HS-5 (cell line): ENCODE measurements around the gene CDK15.

Experiments
- DNase-seq: peaks from one replicate; pipeline ENCODE4 v3.0.0-alpha.2; 2012; ENCODE audit warnings: low read depth

CDK15 gene

GRCh38 chr2:201866643-201867473 lies 60.5 kb downstream of the CDK15 start:
- no peak for DNase-seq

DNA sequence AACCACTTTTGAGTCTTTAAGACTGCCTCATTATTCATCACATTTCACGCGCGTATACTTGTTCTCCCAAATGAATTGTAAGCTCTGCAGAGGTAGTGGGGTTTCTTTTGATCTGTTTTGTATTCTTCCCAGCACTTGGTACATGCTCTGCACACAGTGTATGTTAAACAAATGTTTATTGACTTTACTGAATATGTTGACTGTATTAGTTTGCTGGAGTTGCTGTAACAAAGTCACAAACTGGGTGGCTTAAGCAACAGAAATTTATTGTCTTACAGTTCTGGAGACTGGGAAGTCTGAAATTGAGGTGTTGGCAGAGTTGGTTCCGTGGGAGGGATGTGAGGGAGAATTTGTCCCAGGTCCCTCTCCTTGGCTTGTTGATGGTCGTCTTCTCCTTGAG lies 65.1 kb downstream of the CDK15 start:
- DNase-seq, result no peak

- no peak for DNase-seq
Measured at GRCh38 chr2:201872591-201872990, 66.3 kb downstream of the CDK15 start.

DNA sequence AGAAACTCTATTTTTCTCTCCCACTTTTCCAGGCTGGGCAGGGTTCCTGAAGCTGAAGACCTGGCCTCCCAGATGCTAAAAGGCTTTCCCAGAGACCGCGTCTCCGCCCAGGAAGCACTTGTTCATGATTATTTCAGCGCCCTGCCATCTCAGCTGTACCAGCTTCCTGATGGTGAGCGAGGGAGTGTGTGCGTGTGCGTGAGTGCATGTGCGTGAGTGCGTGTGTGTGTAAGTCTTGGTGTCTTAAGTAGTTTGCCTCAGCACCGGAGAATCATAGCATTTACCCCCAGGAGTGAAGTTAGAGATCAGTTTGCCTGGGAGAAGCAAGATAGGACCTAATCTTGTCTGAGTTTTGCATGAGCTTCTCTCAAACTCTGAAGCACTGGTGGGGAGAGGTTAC lies 73.7 kb downstream of the CDK15 start:
- no peak for DNase-seq

DNA sequence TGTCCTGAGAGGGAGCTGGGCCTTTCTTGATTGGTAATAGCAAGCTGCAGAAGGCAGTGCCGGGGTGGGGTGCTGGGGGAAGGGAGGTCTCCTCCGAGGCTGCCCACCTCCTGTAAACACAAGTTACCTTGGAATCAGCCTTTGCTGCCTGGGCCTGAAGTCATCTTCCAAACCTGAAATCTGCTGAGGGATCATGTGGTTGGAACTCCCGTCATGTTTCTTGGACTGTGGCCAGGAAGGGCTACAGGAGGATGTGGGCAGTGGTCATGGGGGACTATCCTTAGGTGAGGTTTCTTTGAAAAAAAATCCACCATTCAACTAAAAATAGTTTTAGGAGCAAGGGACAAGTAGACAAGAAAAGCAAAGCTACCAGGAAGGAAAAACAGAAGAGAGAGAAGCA lies 74.2 kb downstream of the CDK15 start:
- DNase-seq, result no peak

GRCh38 chr2:201880993-201881611 lies 74.8 kb downstream of the CDK15 start:
- DNase-seq, result no peak

- DNase-seq, result no peak
Measured at GRCh38 chr2:201881741-201882140, 75.4 kb downstream of the CDK15 start.

GRCh38 chr2:201882353-201883090 lies 76.2 kb downstream of the CDK15 start:
- no peak for DNase-seq

GRCh38 chr2:201883606-201884369 lies 77.5 kb downstream of the CDK15 start:
- no peak for DNase-seq

DNA sequence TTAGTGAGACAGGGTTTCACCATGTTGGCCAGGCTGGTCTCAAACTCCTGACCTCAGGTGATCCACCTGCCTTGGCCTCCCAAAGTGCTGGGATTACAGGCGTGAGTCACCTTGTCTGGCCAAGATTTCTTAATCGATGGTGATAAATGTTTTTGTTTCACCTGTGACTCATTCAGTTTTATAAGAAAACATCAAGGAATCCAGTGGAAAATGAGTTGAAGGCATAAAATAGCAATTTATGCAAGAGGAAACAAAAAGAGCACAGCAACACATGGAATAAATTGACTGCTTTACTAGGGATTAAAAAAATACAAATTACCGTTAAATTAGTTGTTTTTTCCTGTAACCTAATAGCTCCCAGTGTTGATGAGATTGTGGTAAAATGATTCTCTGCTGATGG lies 80.2 kb downstream of the CDK15 start:
- no peak for DNase-seq

- no peak for DNase-seq
Measured at GRCh38 chr2:201887773-201888425, 81.6 kb downstream of the CDK15 start.

DNA sequence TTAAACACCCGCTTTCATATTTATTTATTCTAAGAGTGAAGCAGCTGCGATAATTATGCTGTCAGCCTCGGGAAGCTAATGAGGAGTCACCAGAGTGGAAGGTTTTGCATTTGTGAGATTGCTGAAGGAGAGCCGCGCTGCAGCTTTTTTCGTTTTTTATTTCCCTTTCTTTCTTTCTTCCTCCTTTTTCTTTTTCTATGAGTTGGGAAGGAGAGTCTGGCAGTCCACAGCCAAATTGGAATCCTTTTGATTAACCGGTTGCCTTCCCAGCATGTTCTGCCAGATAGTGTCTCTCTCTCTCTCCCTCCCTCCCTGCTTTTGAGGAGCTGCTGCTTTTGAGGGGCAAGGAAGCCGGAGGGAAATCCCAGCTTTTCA lies 82.1 kb downstream of the CDK15 start:
- no peak for DNase-seq

DNA sequence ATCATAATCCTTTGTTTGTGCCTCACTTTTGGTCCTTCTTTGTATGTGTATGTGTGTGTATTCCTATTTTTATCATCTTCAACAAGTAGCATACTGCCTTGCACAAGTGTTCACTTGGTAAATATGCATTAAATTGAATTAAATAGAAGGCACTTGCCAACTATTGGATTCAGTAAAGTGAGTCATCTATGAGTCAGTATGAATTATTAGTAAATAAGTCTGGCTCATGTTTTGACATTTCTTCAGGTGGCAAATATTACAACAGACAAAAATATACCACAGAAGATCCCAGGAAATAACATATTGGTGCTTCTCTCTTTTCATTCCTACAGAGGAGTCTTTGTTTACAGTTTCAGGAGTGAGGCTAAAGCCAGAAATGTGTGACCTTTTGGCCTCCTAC lies 84.1 kb downstream of the CDK15 start:
- no peak for DNase-seq

DNA sequence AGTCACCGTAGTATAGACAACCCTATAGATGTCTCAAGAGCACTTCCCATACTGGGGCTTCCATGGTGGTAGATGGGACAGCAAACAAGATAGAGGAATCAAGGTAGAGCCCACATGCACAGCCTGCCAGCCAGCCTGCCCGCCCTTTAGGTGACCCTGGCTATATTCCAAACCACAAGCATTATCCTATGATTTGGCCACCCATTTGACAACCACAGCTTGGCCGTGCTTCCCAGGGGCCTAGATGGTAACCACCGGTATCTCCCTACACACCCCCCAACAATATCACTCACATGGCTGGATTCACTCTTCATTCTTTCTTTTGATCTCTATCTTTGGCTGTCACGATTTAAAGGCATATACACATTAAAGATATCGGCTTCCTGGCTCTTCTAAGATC lies 85.3 kb downstream of the CDK15 start:
- DNase-seq, result no peak

GRCh38 chr2:201892516-201892915 lies 86.2 kb downstream of the CDK15 start:
- DNase-seq, result no peak

DNA sequence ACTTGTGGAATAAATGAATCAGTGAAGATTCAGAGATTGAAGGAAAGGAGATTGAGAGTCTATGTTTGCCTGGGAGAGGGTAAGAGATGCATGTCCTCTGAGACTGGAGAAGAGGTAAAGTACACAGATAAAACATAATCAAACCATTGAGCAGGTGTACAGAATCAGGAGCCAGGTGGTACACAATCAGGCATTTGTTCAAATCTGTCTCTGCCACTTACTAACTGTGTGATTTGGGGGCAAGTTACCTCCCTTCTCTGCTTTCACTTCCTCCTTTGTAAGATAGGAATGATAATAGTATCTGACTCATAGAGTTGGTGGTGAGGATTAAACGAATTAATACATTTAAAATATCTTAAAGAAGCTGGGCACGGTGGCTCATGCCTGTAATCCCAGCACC lies 94.0 kb downstream of the CDK15 start:
- no peak for DNase-seq

- no peak for DNase-seq
Measured at GRCh38 chr2:201901786-201902185, 95.4 kb downstream of the CDK15 start.

- DNase-seq, result no peak
Measured at GRCh38 chr2:201904538-201905420, 98.4 kb downstream of the CDK15 start.

GRCh38 chr2:201906777-201907562 lies 100.6 kb downstream of the CDK15 start:
- DNase-seq, result no peak

DNA sequence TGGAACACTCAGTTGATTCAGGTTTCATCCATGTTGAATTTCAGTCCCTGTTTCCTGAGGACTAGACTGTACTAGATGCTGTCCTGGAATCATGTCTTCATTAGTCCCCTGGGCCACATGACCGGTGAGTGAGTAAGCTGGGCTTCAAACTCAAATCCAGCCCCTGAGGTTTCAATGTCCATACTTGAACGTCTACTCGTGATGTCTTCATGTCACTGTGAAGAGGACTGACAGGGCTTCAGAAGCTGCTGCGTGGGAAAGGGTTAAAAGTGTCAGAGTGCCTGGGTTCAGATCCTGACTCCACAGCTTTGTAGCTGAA lies 101.2 kb downstream of the CDK15 start:
- no peak for DNase-seq
